CD14-positive monocyte (primary cell): ENCODE results near the gene IFI27L2. TPM values are rescaled to one million over a fixed set of nuclear protein-coding genes. Genes with fewer than 3 reads are reported as not detected.

Experiments
- DNase-seq, 3 donors: peaks; one replicate each; pipeline ENCODE4 v3.0.0-alpha.2; 2011 to 2022
- H2AFZ ChIP-seq: 2 replicates; pipeline ENCODE4 v1.6.0; 2012; ENCODE audit warnings: mild to moderate bottlenecking, low read depth, low read length, inconsistent platforms; ENCODE audit not compliant: insufficient read depth, poor library complexity, severe bottlenecking
- H3K27ac ChIP-seq, 2 donors: 1 replicate in 1 of 2; 2 replicates in 1 of 2; pipeline ENCODE4 v1.5.1; 2012 to 2013; ENCODE audit warnings: low read length in 2 of 2, control low read depth in 1 of 2, inconsistent platforms in 1 of 2, low read depth in 1 of 2, mild to moderate bottlenecking in 1 of 2
- H3K27me3 ChIP-seq, 2 donors: one replicate each; pipeline versions ENCODE4 v1.6.0 to v1.6.1; 2011 to 2013; ENCODE audit warnings: low read length in 2 of 2; ENCODE audit not compliant: control insufficient read depth in 2 of 2, insufficient read depth in 2 of 2
- H3K36me3 ChIP-seq, 2 donors: replicated peaks in 1 of 2; 1 replicate in 1 of 2; 2 replicates in 1 of 2; pipeline versions ENCODE4 v1.5.1 to v1.6.1; 2012 to 2013; ENCODE audit warnings: low read length in 2 of 2, control low read depth in 1 of 2, inconsistent platforms in 1 of 2, mild to moderate bottlenecking in 1 of 2; ENCODE audit not compliant: insufficient read depth in 2 of 2, control insufficient read depth in 1 of 2
- H3K4me1 ChIP-seq, 2 donors: 1 replicate in 1 of 2; 2 replicates in 1 of 2; pipeline versions ENCODE4 v1.5.1 to v1.6.1; 2012 to 2013; ENCODE audit warnings: low read length in 2 of 2, control low read depth in 1 of 2, inconsistent platforms in 1 of 2, mild to moderate bottlenecking in 1 of 2, moderate library complexity in 1 of 2; ENCODE audit not compliant: insufficient read depth in 2 of 2, control insufficient read depth in 1 of 2
- H3K4me2 ChIP-seq: replicated peaks from 2 replicates; pipeline ENCODE3; 2012; ENCODE audit warnings: low read length, moderate library complexity, mild to moderate bottlenecking; ENCODE audit not compliant: poor library complexity, severe bottlenecking; ENCODE audit errors: extremely low read depth
- H3K4me3 ChIP-seq, 3 experiments: fragments of 200-600 bp in 1 of 3; sonication (generic) in 1 of 3; replicated peaks in 1 of 3; 1 replicate in 2 of 3; 2 replicates in 1 of 3; pipeline ENCODE4 v1.5.1; 2011 to 2013; ENCODE audit warnings: low read length in 3 of 3, mild to moderate bottlenecking in 3 of 3, control low read depth in 2 of 3, low read depth in 2 of 3, inconsistent platforms in 1 of 3, moderate library complexity in 1 of 3
- H3K79me2 ChIP-seq: 2 replicates; pipeline ENCODE4 v1.6.0; 2012; ENCODE audit warnings: mild to moderate bottlenecking, control low read depth, inconsistent platforms, low read length, moderate library complexity; ENCODE audit not compliant: insufficient read depth
- H3K9ac ChIP-seq: 2 replicates; pipeline ENCODE4 v1.6.0; 2017; ENCODE audit warnings: low read length, mild to moderate bottlenecking; ENCODE audit not compliant: insufficient read depth, poor library complexity, severe bottlenecking
- H3K9me3 ChIP-seq, 2 donors: replicated peaks in 1 of 2; 1 replicate in 1 of 2; 2 replicates in 1 of 2; pipeline versions ENCODE4 v1.5.1 to v1.6.1; 2012 to 2013; ENCODE audit warnings: low read length in 2 of 2, control low read depth in 1 of 2; ENCODE audit not compliant: control insufficient read depth in 1 of 2, insufficient read depth in 1 of 2
- H4K20me1 ChIP-seq: 2 replicates; pipeline ENCODE4 v1.6.0; 2012; ENCODE audit warnings: mild to moderate bottlenecking, low read length, control low read depth, moderate library complexity; ENCODE audit not compliant: insufficient read depth
- H3K27ac Mint-ChIP-seq, 7 donors: one replicate each; pipeline ENCODE4 v1.8.0; 2020; ENCODE audit warnings: mild to moderate bottlenecking in 7 of 7, mixed read lengths in 7 of 7, moderate library complexity in 6 of 7, inconsistent platforms in 2 of 7
- H3K27me3 Mint-ChIP-seq, 3 donors: one replicate each; pipeline ENCODE4 v1.8.0; 2021 to 2022; ENCODE audit warnings: low read depth in 3 of 3, mild to moderate bottlenecking in 3 of 3, mixed read lengths in 3 of 3, moderate library complexity in 3 of 3, inconsistent platforms in 1 of 3
- H3K36me3 Mint-ChIP-seq, 2 donors: one replicate each; pipeline ENCODE4 v1.8.0; 2020; ENCODE audit warnings: mixed read lengths in 2 of 2, inconsistent platforms in 1 of 2, mild to moderate bottlenecking in 1 of 2
- H3K4me1 Mint-ChIP-seq: one replicate; pipeline ENCODE4 v1.8.0; 2020; ENCODE audit warnings: mild to moderate bottlenecking, mixed read lengths
- H3K4me3 Mint-ChIP-seq, 2 donors: one replicate each; pipeline ENCODE4 v1.8.0; 2020; ENCODE audit warnings: mild to moderate bottlenecking in 2 of 2, mixed read lengths in 2 of 2, moderate library complexity in 1 of 2
- H3K9me3 Mint-ChIP-seq, 7 donors: one replicate each; pipeline ENCODE4 v1.8.0; 2020 to 2022; ENCODE audit warnings: mixed read lengths in 7 of 7, mild to moderate bottlenecking in 6 of 7, moderate library complexity in 6 of 7, inconsistent platforms in 2 of 7
- CTCF ChIP-seq: fragments of 200-600 bp; IDR thresholded peaks from one replicate; pipeline ENCODE4 v1.8.0; 2022; ENCODE audit warnings: antibody characterized with exemption, mild to moderate bottlenecking
- WGBS: methylation state at CpG from one replicate; pipeline ENCODE4 v1.1.5; 2013; ENCODE audit warnings: missing lambda C conversion rate; ENCODE audit not compliant: insufficient coverage; 5-methylcytosine and 5-hydroxymethylcytosine counted together
- intact Hi-C, 2 donors: fragments of 100-400 bp; cut with micrococcal nuclease; formaldehyde crosslinking; loops; one replicate each; pipeline versions ENCODE4 v1.15.0 to v1.15.1; 2023
- polyA plus RNA-seq, 3 donors: library from polyadenylated mRNA; depleted of rRNA in 1 of 3; unstranded in 2 of 3; stranded (reverse) in 1 of 3; fragments of 300-500 nt in 2 of 3; fragments of >200 nt in 1 of 3; fragmentation: Illumina TruSeq in 2 of 3; gene quantifications; 1 replicate in 2 of 3; 2 replicates in 1 of 3; pipeline ENCODE4 v1.2.3, GENCODE V29; 2012 to 2021

IFI27L2 gene
- polyA plus RNA-seq, 3 donors, result 55.4 to 156 (median 96.1) TPM

DNA sequence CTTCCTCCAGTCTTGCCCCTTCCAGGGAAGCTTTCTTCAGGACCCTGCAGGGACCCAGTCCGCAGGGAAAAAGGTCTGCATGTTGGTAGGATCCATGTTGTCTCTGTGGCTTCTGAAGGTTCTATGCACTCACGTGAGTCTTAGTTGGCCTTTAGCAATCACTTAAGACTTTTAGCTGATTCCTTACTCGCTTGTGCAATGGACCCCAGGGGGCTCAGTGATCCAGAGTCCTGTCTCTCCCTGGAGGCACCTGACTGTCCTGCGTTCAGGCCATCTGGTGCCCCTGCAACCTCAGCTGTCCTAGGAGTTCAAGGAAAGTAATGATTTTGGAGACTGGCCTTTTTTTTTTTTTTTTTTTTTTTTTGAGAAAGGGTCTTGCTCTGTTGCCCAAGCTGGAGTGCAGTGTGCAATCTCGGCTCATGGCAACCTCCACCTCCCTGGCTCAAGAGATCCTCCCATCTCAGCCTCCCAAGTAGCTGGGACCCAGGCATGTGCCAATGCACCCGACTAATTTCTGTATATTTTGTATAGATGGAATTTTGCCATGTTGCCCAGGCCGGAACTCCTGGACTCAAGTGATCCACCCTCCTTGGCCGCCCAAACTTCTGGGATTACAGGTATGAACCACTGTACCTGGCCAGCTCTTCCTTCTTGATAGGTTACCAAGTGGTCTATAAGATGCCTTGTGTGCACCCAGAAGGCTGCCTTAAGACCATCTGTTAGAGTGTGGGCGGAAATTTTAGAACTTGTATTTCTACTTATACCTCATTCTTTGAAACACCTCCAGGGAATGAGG lies 4.6 kb downstream of the IFI27L2 start:
- H3K27ac ChIP-seq, result no peak overlapping the region
- H3K4me3 Mint-ChIP-seq, result no peak overlapping the region
- H3K9ac ChIP-seq, result no peak overlapping the region
- peaks cover 9 to 17% of the 10 kb centered on the region in 2 donors for H3K4me1 ChIP-seq
- peaks cover 0 to 2% of the 10 kb centered on the region in 2 donors for H3K27me3 ChIP-seq
- no peaks in the 10 kb centered on the region for H4K20me1 ChIP-seq
- H3K36me3 Mint-ChIP-seq, result peaks cover 6 to 14% of the 10 kb centered on the region in 2 donors
- peaks cover 6 to 16% (median 11%) of the 10 kb centered on the region in 7 donors for H3K9me3 Mint-ChIP-seq
- intact Hi-C loops, result no loop called here
- 98% methylated on average over 4 of the region's 9 CpGs for WGBS
- peaks cover 4 to 16% of the 10 kb centered on the region in 2 donors for H3K9me3 ChIP-seq
- no peaks in the 10 kb centered on the region for H3K79me2 ChIP-seq
- peaks cover 4 to 9% (median 8%) of the 10 kb centered on the region in 3 donors for H3K27me3 Mint-ChIP-seq
- H3K4me3 ChIP-seq, result no peak overlapping the region
- no peak for TF ChIP-seq CTCF
- peaks cover 10% of the 10 kb centered on the region for H3K4me1 Mint-ChIP-seq
- H3K36me3 ChIP-seq, result peaks cover 13 to 15% of the 10 kb centered on the region in 2 donors
- no peak for DNase-seq
- H3K27ac Mint-ChIP-seq, result peak overlapping the region in 1 of 7 donors; percentile 1
- H3K4me2 ChIP-seq, result no peak overlapping the region
- no peak overlapping the region for H2AFZ ChIP-seq

- DNase-seq, result no peak
- no peak for TF ChIP-seq CTCF
- no peak overlapping the region for H3K9ac ChIP-seq
- H3K36me3 Mint-ChIP-seq, result peaks cover 6 to 14% of the 10 kb centered on the region in 2 donors
- H3K9me3 Mint-ChIP-seq, result peaks cover 10 to 23% (median 18%) of the 10 kb centered on the region in 7 donors
- peaks cover 13 to 15% of the 10 kb centered on the region in 2 donors for H3K36me3 ChIP-seq
- H3K27ac Mint-ChIP-seq, result no peak overlapping the region
- H3K27me3 ChIP-seq, result peaks cover 0 to 2% of the 10 kb centered on the region in 2 donors
- no peaks in the 10 kb centered on the region for H4K20me1 ChIP-seq
- H3K4me2 ChIP-seq, result no peak overlapping the region
- peaks cover 6% of the 10 kb centered on the region for H3K4me1 Mint-ChIP-seq
- H3K9me3 ChIP-seq, result peaks cover 12 to 25% of the 10 kb centered on the region in 2 donors
- H3K4me3 Mint-ChIP-seq, result no peak overlapping the region
- no peak overlapping the region for H3K27ac ChIP-seq
- no peak overlapping the region for H3K4me3 ChIP-seq
- H2AFZ ChIP-seq, result no peak overlapping the region
- intact Hi-C loops, result no loop called here
- peaks cover 2 to 10% (median 10%) of the 10 kb centered on the region in 3 donors for H3K27me3 Mint-ChIP-seq
- peaks cover 5 to 8% of the 10 kb centered on the region in 2 donors for H3K4me1 ChIP-seq
- no CpG with 5 or more reads among the region's 1 CpG for WGBS
- H3K79me2 ChIP-seq, result no peaks in the 10 kb centered on the region
Measured at GRCh38 chr14:94123868-94124267, 5.5 kb downstream of the IFI27L2 start.
